Activated naive CD4-positive, alpha-beta T cell (primary cell): ENCODE measurements around the gene HNRNPDL.
"Not testable (repeated sequence)": the region's sequence is repeated elsewhere in the genome, so short reads cannot be mapped to it uniquely, and the experiment has no call there.

Experiments
- DNase-seq, 4 experiments: peaks; one replicate each; lab custom pipeline; 2025; lab: John Stamatoyannopoulos, UW

Gene HNRNPDL

DNA sequence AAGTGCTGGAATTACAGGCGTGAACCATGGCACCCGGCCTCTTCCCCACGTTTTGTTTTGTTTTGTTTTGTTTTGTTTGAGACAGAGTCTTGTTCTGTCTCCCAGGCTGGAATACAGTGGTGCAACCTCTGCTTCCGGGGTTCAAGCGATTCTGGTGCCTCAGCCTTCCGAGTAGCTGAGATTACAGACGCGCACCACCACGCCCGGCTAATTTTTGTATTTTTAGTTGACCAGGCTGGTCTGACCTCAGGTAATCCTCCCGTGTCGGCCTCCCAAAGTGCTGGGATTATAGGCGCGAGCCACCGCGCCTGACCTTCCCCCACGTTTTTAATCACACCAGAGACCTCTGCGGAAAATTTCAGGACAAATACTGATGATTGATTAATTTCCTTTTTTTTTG, 2.3 kb upstream of the HNRNPDL start:
- DNase-seq, result no peak

DNA sequence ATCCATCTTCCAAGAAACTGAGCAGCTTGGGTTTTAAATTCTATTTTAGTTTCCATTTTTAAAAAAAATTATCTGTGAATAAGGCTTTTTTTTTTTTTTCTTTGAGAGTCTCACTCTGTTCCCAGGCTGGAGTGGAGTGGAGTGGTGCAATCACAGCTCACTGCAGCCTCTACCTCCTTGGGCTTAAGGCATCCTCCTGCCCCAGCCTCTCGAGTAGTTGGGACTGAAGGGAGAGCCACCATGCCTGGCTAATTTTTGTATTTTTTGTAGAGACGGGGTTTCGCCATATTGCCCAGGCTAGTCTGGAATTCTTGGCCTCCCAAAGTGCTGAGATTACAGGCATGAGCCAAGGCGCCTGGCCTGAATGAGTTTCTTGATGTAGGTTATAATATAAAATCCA, 1.6 kb upstream of the HNRNPDL start:
- no peak for DNase-seq

DNA sequence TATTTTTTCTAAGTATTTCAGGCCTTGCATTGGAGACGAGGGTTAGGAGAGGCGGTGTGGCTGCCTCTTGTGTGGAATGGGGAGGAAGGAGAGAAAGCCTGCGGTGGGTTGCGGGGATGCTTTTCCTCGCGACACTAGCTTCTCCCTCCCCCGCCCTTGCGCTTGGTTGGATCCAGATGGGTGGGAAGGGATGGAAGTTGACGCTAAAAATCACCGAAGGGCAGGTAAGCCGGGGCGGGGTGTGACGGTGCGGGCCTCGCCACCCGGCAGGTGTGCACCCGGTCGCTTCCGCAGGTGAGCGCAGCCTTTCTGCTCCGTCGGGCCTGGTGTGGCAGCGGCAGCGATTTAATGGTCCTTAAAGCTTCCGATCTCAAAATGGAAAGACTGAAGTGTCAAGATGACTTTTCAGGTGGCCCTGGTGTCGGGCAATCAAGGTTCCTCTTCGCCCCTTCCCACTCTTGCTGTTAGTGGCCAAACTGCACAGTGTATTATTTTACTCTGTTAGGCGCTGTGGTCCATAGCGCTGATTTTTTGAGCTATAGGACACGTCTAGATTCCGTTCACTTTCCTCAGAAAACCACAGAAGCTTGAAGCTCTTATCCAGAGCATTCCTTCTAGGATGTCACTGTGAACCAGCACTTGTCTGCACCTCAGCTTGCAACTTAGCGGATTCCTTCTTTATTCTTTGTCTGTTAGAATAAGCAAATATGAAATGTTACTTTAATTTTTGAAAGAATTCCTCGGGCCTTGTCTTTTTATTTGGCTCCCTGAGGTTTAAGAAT, 893 bp upstream of the HNRNPDL start:
- DNase-seq, result peak in 2 of 4 experiments; percentile 28 to 46

DNA sequence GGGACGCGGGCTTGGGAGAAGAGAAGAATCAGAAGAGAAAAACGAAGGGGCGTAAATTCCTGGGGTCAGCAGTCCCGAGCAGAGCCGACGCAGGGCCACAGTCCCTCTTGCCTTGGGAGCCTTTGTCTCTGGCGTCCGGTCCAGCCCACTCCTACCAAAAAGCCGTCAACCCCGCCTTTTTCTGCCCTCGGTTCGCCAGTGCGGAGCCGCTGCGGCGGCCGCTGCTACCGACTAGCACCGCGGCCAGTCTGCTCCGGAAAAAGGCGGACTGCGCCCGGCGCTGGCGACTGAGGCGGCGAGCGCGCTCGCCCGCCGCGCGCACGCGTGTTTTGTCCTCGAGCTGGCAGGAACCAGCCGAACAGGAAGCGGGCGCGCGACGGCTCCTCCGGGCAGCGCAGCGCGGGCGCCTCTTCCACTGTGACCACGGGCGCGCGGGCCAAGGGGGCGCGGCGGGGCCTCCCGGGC, 502 bp downstream of the HNRNPDL start:
- DNase-seq, result peak in 3 of 4 experiments; percentile 72 to 84 (median 80)

DNA sequence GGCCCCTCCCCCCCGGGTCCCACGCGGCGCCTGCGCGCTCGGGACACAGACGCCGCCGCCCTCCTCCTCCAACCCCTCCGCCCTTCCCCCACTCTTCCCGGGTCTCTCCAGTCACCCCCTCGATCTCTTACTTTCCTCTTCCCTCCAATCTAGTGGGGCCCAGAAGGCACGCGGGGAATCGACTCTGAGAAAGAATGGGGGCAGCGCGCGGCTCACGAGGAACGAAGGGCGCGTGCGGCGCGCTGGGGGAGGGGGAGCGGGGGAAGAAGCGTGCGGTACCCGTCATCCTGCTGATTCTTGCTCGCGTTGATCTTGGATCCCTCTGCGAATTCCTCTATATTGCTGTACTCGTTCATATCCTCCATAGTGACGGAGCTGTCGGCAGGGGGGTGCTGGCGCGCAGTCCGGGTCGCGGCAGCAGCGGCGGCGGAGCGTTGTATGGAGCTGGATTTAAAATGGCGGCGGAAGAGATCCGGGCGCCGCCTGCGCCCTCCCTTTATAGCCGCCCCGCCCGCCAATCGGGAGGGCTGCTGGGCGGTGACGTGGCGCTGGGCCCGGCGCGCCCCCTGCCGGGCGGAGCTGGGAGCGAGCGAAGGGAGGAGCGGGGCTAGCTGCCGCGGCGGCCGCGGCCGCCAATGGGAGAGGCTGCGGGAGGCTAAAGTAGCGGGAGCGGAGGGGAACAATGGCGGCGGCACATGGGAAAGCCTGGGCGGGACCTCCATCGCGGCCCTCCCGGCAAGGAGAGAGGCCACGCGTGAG, 1.1 kb downstream of the HNRNPDL start:
- peak; percentile 85 to 94 (median 88) for DNase-seq

DNA sequence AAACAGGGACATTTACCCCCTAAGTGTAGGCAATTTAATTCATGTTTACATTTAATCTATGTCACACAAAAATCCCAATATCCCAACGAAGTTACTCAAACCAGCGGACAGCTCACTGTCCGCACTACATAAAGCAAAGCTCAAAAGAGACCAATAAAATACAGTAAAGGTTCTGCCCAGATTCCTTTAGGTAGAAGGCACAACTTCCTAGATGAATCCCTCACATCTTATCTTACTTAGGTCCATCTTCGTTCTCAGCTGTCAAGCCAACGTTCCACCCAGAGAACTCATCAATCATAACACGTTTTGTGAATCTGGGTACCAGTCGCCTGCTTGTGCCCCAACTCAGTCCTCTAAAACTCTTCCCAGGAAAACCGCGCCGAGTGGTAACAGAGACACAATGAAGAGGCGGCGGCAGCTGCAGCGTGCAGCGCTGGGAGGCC, 1.7 kb downstream of the HNRNPDL start:
- no peak for DNase-seq

DNA sequence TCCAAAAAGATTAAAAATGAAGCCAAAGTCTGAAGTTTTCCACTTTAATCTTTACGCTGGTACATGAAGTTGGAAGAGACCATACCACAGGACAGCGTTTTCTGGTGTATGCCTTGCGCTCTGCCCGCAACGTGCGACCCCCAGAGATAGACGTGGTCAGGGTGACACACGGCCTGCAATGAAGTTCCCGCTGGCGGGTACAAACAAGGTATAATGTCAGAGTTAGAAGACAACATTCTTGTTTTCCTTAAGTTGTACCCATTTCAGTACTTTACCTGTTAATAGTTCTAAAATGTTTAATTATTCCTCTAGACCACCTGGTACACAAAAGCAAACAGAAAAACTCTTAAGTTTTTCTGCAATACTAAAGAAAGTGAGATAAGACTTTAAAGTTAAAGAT, 4.8 kb downstream of the HNRNPDL start:
- DNase-seq, result no peak

DNA sequence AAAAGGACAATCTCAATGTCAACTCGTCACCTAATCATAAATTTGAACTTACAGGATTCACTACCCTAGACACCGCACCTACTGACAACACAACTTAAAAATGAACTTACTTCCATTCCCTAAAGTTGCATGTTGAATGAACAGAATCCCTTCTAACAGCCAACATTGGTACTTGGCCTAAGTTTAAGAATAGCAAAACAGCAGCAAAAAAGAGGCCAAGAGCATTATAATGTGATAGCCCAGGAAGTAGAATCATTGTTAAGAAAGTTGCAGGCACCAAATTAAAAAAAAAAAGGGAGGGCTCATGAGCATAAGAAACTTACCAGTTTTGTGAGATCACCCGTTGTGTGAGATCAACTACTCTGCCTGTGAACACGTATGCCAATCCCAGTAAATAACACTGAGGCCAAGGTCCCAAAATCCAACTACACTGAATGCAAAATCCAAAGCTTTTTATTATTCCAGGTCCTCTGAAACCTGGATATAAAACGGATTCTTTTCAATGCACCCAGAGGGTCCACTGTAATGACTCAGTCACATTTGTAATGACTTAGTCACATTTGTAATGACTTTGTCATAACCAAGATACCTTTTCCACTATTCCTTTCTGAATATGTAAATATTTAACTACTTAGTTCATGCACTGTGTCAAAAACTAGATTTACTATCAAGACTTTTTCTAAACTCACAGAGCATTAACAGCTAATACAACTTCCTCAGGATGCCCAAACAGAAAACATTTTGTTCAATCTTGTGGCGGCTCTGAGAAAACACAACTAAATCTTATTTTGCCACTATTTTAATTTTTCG, 6.8 kb downstream of the HNRNPDL start:
- DNase-seq, result no peak

DNA sequence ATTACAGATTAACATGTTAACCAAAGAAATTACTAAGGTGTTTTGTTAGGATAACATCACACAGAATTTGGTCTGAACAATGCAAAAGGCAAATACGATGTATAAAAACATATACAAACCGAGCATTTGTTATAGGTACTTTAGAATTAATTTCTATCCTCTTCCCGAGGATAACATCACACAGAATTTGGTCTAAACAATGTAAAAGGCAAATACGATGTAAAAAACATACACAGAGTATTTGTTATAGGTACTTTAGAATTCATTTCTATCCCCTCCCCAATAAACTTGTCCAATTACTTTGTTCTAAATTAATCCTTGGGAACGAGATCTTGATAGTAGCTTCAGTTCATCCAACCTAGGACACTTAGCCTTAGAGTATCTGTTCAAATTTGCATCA, 7.6 kb downstream of the HNRNPDL start:
- no peak for DNase-seq

DNA sequence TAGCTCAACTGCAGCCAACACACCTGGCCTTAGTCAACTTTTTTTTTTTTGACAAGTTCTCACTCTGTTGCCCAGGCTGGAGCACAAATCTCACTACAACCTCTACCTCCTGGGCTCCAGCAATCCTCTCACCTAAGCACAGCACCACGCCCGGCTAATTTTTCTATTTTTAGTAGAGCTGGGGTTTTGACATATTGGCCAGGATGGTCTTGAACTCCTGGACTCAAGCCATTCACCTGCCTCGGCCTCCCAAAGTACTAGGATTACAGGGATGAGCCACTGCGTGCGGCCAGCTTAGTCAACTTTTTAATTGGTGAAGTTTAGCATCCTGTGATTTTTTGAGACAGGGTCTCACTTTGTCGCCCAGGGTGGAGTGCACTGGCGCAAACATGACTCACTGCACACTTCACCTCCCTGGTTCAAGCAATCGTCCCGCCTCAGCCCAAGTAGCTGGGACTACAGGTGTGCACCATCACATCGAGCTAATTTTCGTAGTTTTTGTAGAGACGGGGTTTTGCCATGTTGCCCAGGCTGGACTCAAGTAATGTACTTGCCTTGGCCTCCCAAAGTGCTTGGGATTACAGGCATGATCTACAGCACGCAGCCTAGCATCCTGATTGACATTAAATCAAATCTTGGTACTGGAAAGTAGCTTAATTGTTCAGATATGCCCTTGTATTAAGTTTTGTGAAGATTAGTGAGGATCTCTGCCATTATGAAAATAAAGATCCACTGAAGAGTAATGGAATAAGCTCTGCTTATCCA, 8.3 kb downstream of the HNRNPDL start:
- no peak for DNase-seq

DNA sequence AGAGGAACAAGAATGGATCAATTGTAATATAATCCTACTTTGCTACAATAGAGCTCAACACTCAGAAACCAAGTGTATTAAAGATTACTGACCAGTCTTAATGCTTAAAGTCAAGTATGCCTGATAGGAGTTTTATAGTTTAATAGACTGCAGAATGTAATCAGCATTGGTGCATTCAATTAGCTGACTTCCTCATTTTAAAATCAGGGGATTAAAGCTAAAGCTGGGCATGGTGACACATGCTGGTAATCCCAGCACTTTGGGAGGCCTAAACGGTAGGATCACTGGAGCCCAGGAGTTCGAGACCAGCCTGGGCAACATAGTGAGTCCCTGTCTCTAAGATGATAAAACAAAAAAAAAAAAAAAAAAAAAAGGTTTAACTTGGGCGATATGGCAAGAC, 10.8 kb downstream of the HNRNPDL start:
- no peak for DNase-seq

DNA sequence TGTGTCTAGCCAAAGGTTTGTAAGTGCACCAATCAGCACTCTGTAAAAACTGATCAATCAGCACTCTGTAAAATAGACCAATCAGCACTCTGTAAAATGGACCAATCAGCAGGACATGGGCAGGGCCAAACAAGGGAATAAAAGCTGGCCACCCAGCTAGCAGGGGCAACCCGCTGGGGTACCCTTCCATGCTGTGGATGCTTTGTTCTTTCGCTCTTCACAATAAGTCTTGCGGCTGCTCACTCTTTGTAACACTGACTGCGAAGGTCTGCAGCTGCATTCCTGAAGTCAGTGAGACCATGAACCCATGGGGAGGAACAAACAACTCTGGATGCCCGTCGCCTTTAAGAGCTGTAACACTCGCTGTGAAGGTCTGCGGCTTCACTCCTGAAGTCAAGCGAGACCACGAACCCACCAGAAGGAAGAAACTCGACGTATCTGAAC, 14.3 kb downstream of the HNRNPDL start:
- DNase-seq, result no peak

DNA sequence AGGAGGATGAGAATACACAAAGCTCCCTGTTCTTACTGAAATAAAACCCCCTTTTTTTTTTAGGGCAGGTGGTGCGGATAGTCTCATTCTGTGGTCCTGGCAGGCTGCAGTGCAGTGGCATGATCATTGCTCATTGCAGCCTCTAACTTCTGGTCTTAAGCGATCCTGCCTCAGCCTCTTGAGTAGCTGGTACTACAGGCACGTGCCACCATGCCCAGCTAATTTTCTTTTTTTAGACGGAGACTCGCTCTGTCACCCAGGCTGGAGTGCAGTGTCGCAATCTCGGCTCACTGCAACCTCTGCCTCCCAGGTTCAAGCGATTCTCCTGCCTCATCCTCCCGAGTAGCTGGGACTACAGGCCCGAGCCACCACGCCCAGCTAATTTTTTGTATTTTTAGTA, 15.2 kb downstream of the HNRNPDL start:
- DNase-seq, result not testable (repeated sequence)

DNA sequence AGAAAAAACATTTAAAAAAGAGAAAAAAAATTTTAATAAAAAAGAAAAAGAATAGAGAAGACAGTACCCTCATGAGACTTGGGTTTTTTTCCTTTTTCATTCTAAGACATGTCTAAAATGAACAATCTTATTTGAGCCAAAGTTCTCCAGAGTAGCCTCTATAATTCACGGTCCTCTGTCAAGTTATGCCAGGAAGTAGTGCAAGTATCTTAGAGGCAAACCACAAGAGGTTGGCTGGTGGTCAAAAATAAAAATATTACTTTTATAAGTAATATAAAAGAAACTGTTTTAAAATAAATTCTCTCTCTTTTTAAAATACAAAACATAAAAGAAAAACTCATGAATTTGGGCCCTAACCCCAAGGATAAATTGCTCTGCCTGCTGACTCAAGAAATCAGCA, 26.5 kb downstream of the HNRNPDL start:
- no peak for DNase-seq

DNA sequence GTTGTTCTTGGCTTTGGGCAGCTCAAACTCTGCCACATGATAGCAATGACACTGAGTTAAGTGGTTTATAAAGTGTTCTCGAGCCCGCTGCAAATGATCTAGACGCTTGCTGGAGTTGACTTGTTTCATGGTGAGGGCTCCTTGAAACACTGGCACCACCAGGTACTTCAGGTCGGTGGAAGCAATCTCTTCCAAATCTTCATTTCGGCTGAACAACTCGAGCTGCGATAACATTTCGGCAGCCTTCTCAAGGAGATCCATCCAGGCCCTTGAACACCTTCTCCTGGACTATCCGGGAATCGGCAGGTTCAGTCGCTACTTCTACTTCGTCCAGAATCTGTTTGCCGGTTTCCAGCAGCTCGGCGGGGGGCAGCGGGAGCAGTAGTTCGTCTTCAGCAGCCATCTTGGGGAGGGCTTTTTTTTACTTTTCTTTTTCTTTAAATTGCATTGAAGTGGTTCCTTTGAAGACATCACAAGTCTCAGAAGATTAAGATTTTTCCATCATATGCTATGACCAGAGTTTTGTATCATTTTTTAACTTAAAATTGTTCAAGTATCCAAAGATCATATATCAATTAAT, 28.0 kb downstream of the HNRNPDL start:
- DNase-seq, result no peak

DNA sequence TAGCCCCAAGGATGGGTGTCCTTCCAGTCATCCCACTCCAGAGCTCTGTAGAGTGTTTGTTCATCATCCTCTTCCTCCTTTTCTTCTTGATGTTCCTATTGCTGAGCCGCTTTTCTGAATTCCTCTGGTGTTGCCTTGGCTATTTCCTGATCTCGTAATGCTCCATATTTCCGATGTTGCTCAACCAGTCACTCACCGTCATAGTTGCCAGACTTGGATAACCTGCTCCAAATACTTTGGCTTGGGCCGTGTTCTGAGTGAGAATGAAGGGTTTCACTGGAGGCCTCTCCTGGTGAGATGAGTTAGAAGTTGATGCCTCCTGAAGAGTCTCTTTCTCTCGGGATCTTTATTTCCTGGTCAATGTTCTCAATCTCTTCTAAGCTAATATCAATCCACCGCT, 28.7 kb downstream of the HNRNPDL start:
- DNase-seq, result no peak

DNA sequence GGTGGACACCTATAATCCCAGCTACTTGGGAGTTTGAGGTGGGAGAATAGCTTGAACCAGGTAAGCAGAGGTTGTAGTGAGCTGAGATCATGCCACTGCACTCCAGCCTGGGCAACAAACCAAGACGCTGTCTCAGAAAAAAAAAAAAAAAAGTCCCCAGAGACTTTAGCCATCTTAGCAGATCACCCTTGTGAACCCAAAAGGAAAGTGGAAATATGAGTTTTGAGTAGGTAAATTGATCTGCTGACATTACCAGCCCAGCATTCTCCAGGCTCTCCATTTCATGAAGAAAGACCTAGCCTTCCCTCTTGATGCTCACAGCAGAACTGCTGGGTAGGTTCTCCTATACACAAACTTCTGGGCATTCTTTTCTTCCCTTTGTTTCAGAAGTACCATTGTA, 32.0 kb downstream of the HNRNPDL start:
- DNase-seq, result no peak

DNA sequence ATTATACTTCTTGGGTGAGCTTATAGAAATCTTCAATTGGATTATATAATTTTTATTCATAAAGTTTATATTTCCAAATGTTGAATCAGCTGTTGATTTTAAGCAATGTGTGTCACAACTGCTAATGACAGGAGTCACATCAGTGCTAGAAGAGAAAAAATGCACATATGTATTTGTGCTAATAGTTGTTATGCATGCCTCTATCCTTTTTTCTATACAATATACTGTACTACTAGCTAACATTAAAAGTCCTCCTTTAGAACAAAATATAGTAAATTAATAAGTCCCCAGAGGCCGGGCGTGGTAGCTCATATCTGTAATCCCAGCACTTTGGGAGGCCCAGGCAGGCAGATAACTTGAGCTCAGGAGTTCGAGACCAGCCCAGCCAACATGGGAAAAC, 32.7 kb downstream of the HNRNPDL start:
- DNase-seq, result no peak

DNA sequence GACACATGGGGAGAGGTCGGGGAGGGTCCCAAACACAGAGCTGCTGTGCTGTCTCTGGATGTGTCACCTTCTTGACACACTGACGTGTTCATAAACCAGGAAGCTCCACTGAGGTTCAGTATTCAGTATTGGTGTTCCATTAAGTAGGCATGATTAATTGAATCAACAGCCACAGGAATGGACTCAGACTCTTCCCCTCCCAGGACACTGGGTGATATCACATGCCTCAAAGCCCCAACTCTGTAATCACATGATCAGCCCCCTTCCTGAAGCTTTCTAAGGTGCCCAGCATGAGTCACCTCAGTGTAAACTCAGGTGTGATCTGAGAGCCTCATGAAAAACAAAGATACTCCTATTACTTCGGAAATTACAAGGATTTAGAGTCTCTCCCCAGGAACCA, 35.4 kb downstream of the HNRNPDL start:
- DNase-seq, result no peak

DNA sequence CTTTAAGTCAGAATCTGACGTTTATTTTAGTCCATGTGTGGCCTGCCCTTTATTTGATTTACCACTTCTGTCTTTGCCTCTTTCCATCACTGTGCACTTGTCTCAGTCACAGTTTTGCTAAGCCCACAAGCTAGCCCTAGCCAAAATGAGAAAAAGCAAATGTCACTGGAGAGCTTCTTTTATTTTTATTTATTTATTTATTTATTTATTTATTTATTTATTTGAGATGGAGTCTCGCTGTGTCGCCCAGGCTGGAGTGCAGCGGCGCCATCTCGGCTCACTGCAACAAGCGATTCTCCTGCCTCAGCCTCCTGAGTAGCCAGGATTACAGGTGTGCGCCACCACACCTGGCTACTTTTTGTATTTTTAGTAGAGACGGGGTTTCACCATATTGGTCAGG, 40.2 kb downstream of the HNRNPDL start:
- not testable (repeated sequence) for DNase-seq

DNA sequence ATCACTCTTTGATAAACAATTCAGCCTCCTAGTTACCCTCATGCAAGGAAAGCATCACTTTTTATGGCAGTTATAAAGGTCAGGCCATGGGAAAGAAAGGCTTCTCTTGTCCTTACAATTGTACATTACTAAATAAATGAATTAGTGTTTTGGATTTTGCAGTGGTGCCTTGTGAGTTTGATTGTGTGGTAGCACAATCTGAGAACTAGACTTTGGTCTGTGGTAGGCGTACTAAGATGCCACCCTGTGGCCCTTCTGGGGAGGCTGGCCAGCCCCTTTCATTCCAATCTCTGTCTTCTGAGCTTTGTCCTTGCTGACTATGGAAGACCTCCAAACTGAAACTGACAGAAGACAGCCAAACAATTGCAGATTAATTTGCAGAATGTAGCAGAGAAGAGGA, 41.9 kb downstream of the HNRNPDL start:
- DNase-seq, result no peak
